ENCODE measurements around the gene CTNNA3.

CTNNA3 gene

GRCh38 chr10:66917104-66917503 lies 778.9 kb downstream of the CTNNA3 start:
- H3K27me3 ChIP-seq (ENCODE audit: low read length), result no peaks in the 10 kb centered on the region
- H3K79me2 ChIP-seq (ENCODE audit: insufficient read depth, low read length), result no peaks in the 10 kb centered on the region
- no peaks in the 10 kb centered on the region for H4K20me1 ChIP-seq (ENCODE audit: low read depth, low read length)
- no peak overlapping the region for H3K4me2 ChIP-seq (ENCODE audit: low read depth, low read length, poor library complexity, severe bottlenecking)
- no peak overlapping the region for H2AFZ ChIP-seq (ENCODE audit: low read depth, low read length, severe bottlenecking)
- no peak overlapping the region for H3K27ac ChIP-seq (ENCODE audit: low read depth, low read length)
- H3K36me3 ChIP-seq (ENCODE audit: low read length), result no peaks in the 10 kb centered on the region
- no peaks in the 10 kb centered on the region for H3K9me2 ChIP-seq (replicated peaks; ENCODE audit: insufficient read depth, low read length)
- H3K9ac ChIP-seq (ENCODE audit: low read length), result no peak overlapping the region
- no peaks in the 10 kb centered on the region for H3F3A ChIP-seq (ENCODE audit: insufficient read depth)
- no peak overlapping the region for H3K4me3 ChIP-seq (ENCODE audit: insufficient read depth, low read length, poor library complexity, severe bottlenecking)
- no peaks in the 10 kb centered on the region for H3K9me3 ChIP-seq (ENCODE audit: insufficient read depth, low read length)
- TF ChIP-seq CTCF (IDR thresholded peaks at IDR 0.05; ENCODE audit: insufficient read depth, low read length, poor library complexity, severe bottlenecking) (no peak), EZH2phosphoT487 (conservative IDR thresholded peaks at IDR 0.05; ENCODE audit: low read length) (no peak)

- TF ChIP-seq EZH2phosphoT487 (conservative IDR thresholded peaks at IDR 0.05; ENCODE audit: low read length), result no peak
- no peak for TF ChIP-seq CTCF (IDR thresholded peaks at IDR 0.05; ENCODE audit: insufficient read depth, low read length, poor library complexity, severe bottlenecking)
- Histone ChIP-seq H4K20me1 (ENCODE audit: low read depth, low read length) (no peaks in the 10 kb centered on the region), H3K79me2 (ENCODE audit: insufficient read depth, low read length) (no peaks in the 10 kb centered on the region), H3K4me3 (ENCODE audit: insufficient read depth, low read length, poor library complexity, severe bottlenecking) (no peak overlapping the region), H3F3A (ENCODE audit: insufficient read depth) (no peaks in the 10 kb centered on the region), H3K9ac (ENCODE audit: low read length) (no peak overlapping the region), H3K27me3 (ENCODE audit: low read length) (no peaks in the 10 kb centered on the region), H3K27ac (ENCODE audit: low read depth, low read length) (no peak overlapping the region), H3K4me2 (ENCODE audit: low read depth, low read length, poor library complexity, severe bottlenecking) (no peak overlapping the region), H3K9me2 (replicated peaks; ENCODE audit: insufficient read depth, low read length) (no peaks in the 10 kb centered on the region), H3K9me3 (ENCODE audit: insufficient read depth, low read length) (no peaks in the 10 kb centered on the region), H2AFZ (ENCODE audit: low read depth, low read length, severe bottlenecking) (no peak overlapping the region), H3K36me3 (ENCODE audit: low read length) (no peaks in the 10 kb centered on the region)
Measured at GRCh38 chr10:66916030-66916429, 780.0 kb downstream of the CTNNA3 start.

GRCh38 chr10:66910671-66911070 lies 785.3 kb downstream of the CTNNA3 start:
- Histone ChIP-seq H3K4me2 (ENCODE audit: low read depth, low read length, poor library complexity, severe bottlenecking) (no peak overlapping the region), H3K36me3 (ENCODE audit: low read length) (no peaks in the 10 kb centered on the region), H3K9ac (ENCODE audit: low read length) (no peak overlapping the region), H2AFZ (ENCODE audit: low read depth, low read length, severe bottlenecking) (no peak overlapping the region), H3K9me2 (replicated peaks; ENCODE audit: insufficient read depth, low read length) (no peaks in the 10 kb centered on the region), H3F3A (ENCODE audit: insufficient read depth) (no peaks in the 10 kb centered on the region), H3K79me2 (ENCODE audit: insufficient read depth, low read length) (no peaks in the 10 kb centered on the region), H3K4me3 (ENCODE audit: insufficient read depth, low read length, poor library complexity, severe bottlenecking) (no peak overlapping the region), H4K20me1 (ENCODE audit: low read depth, low read length) (no peaks in the 10 kb centered on the region), H3K9me3 (ENCODE audit: insufficient read depth, low read length) (no peaks in the 10 kb centered on the region), H3K27me3 (ENCODE audit: low read length) (no peaks in the 10 kb centered on the region), H3K27ac (ENCODE audit: low read depth, low read length) (no peak overlapping the region)
- TF ChIP-seq EZH2phosphoT487 (conservative IDR thresholded peaks at IDR 0.05; ENCODE audit: low read length), result no peak
- no peak for TF ChIP-seq CTCF (IDR thresholded peaks at IDR 0.05; ENCODE audit: insufficient read depth, low read length, poor library complexity, severe bottlenecking)
